GM21717 (cell line): Measurements from ENCODE around the gene ADAMTSL3.

Source experiments
- ATAC-seq: cut with Tn5 transposase; IDR thresholded peaks from one replicate; pipeline ENCODE4 v1.9.1; 2021; ENCODE audit warnings: mild to moderate bottlenecking, moderate library complexity; ENCODE audit not compliant: unreplicated experiment

ADAMTSL3 gene

DNA sequence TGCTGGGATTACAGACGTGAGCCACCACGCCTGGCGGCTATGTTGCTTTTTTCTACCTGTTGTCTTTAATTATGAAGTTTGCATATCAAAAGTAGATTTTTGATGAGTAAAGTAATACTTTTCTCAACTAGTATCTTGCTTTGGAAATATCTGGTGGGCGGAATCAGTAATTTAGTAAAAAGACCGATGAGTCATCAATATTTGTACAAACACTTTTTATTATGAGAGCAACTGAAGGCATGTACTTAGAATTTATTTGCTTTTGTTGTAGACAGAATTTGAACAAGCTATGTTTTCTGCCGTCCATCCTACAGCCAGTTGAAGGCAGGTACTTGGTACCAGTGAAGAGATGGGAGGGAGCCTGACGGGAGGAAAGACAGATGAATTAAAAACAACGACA lies 164.7 kb downstream of the ADAMTSL3 start:
- no peak for ATAC-seq

DNA sequence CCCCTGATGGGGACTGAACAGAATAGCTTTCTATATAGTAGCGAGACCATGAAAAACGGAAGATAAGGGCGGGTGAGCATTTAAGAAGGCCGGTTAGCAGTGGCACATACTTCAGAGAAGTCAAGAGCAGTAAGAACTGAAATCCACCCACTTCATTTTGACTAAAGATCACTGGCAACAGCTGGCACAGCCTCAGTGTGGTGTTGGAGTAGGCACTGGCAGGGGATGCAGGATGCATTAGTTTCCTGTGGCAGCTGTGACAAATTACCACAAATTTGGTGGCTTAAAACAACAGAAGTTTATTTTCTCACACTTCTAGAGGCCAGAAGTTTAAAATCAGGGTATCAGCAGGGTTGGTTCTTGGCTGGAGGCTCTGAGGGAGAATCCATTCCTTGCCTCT lies 176.5 kb downstream of the ADAMTSL3 start:
- no peak for ATAC-seq

DNA sequence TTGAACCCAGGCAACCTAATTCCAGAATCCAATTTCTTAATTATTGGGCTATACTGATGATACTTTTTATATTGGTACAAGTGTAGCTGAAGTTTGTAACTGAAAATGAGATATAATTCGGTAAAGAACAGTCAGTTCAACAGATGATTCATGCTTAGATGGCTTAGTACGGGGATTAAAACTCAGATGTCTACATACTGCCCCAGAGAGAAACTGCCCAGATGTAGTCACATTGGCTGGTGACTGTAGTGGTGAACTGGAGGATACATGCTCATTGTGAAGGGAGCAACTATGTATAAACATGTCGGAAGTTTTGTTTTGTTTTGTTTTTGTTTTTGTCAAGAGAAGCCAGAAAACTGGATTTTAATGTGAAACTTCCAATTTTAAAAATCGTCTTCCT lies 179.6 kb downstream of the ADAMTSL3 start:
- no peak for ATAC-seq

DNA sequence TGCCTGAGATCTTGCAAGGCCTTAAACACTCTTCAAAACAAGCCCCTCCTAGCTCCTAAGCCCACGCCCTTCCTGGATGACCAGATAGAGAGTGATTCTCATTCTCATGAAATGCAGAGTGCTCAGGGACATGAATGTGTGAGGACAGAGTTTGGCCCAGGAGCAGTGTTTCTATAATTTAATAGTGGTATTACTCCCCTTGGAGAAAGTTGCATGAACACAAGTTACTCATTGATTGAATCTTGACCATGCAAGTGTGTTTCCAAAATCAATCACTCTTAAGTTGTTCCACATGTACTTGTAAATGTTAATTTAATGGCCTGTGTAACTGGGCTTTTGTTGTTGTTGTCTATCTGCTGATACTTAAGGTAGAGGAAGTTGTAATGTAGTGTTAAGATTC lies 181.6 kb downstream of the ADAMTSL3 start:
- ATAC-seq, result no peak

GRCh38 chr15:83837945-83838571 lies 184.1 kb downstream of the ADAMTSL3 start:
- no peak for ATAC-seq

DNA sequence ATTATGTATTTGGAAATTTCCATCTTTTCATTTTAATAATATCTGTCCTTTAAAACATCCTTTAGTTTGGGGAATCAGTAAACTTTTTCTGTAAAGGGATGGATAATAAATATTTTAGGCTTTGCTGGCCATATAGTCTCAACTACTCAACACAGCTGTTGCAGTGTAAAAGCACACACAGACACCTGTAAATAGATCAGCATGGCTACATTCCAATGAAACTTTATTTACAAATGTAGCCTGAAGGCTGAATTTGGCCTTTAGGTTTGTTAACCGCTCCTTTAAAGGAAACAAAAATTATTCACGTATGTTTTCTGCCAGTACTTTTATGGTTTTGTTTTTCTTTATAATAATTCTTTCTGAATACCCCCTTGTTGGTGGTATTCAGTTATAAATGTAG lies 184.8 kb downstream of the ADAMTSL3 start:
- ATAC-seq, result no peak

DNA sequence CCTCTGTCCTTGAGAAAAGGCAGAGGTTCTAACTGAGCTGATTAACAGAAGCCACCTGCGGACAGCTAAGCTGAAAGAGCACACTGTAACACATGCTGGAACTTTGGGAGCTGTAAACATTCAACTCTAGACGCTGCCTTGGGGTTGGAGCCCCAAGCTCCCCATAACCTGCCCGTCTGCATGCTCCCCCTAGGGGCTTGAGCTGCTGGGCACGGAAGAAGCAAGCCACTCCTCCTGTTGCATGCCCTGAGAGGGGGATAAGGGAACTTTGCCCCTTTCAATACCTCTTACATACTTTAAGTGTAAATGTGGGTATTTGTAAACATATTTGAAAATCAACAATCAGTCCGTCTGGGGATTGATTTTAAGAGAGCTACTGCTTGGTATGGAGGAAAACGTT lies 188.4 kb downstream of the ADAMTSL3 start:
- ATAC-seq, result no peak

DNA sequence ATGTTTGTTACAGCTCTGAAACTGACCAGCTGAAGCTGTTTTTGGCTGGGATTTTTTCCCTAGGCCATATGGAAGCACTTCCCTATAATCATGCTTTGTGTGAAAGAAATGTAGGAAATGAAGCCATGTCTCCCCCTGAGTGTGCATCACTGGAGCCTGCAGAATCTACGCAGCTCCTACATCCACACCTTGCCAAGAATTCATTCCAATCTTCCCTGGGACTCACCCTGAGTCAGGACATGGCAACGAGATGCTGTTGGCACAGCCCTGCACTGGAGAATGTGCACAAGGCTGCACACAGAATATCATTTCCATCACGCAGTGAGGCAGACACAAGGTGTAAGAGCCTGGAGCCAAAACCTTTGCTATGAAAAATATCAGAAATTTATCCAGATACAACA lies 189.5 kb downstream of the ADAMTSL3 start:
- no peak for ATAC-seq

DNA sequence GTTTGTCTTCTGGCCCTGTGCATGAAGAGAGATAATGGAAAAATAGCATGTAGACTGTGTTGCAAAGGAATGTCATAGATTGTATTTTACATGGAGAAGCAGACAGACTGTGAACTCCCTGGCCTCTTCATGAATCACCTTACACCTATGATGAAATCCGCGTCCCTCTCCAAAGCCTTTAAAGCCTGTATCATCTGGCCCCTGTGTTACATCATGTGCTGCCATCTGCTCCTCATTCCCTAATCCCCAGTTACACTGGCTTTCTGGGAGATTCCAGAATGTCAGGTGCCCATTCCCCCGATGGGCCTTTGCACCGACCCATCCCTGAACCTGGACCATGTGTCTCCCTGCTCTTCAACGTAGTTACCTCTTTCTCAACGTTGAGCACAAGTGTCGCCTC lies 190.8 kb downstream of the ADAMTSL3 start:
- no peak for ATAC-seq

GRCh38 chr15:83845230-83845629 lies 191.3 kb downstream of the ADAMTSL3 start:
- no peak for ATAC-seq

- ATAC-seq, result no peak
Observed at GRCh38 chr15:83846847-83847246, 192.9 kb downstream of the ADAMTSL3 start.

GRCh38 chr15:83848315-83849050 lies 194.6 kb downstream of the ADAMTSL3 start:
- ATAC-seq, result no peak

DNA sequence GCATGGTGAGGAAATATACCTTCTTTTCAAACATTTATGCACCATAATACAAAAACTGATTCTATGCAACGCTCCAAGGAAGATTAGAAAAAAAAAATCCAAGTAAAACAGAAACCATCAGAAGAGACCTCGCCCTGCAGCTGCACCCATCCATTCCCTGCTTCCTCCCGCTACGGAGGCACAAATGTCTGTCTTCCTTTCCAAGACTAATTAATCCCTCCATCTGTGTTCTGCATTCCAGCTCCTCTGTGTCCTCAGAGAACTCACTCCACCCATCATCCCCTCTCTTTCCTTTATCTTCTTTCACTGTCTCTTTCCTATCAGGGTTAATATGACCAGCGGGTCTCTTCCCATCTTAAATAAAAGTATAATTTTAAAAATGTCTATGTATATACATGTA lies 196.1 kb downstream of the ADAMTSL3 start:
- no peak for ATAC-seq

- ATAC-seq, result no peak
Observed at GRCh38 chr15:83850501-83851245, 196.8 kb downstream of the ADAMTSL3 start.

DNA sequence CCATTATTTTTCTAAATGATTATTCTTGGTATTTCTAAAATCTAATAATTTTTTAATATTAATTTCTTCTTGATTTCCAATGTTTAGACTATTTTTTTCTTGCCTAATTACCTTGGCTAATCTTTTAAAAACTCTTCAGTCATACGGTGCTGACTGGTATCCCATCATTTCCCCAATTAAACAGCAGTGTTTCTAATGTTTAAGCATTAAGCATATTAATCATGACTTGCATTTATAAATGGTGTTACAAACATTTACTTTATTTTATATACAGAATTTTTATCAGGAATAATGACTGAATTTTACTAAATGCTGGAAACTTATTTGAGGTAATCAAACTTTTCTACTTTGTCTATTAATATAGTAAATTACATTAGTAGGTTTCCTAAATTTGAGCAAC lies 199.3 kb downstream of the ADAMTSL3 start:
- ATAC-seq, result no peak

DNA sequence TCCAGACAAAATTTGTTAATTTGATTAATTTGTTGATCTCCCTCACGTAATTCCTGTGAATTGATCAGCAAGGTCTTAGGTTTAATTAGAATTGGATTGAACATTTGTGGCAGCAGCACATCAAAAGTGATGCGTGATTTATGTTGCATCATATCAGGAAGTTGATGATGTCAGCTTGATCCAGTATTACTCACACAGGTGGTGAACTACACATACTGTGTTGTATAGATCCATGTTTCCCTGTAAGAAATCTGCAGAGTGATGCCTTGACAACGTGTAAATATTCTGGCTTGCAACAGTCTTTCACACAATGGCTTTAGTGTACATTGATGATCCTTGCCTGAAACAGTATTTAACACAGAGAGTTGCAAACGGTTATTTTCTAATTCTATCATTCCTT lies 200.4 kb downstream of the ADAMTSL3 start:
- no peak for ATAC-seq

- ATAC-seq, result no peak
Observed at GRCh38 chr15:83854950-83855707, 201.2 kb downstream of the ADAMTSL3 start.

- no peak for ATAC-seq
Observed at GRCh38 chr15:83855956-83856355, 202.0 kb downstream of the ADAMTSL3 start.

DNA sequence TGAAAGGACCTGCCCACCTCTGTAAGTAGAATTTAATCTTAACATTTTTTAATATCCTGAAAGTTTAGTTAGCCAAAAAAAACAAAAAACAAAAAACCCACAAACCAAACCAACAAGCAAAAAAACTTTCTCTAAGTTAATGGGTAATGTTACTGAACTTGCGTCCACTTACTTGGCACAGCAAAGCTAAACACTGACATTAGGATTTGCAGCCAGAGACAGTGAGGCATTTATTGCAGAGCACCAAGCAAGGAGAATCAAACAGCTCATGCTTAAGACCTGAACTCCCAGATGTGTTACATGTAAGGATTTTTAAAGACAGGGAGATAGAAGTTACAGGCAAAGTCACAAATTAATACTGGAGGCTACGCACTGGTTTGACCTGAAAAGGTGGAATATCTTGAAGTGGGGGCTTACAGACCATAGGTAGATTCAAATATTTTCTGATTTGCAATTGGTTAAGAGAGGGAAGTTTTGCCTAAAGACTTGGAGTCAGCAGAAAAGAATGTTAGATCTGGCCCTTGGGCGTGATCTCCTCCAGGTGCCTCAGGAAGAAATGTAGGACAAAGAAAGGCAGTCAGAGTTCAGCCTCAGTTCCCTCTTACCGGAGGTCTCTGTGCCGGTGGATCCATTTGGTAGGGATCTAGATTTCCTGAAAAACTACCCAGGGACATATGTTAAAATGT lies 205.0 kb downstream of the ADAMTSL3 start:
- no peak for ATAC-seq

- no peak for ATAC-seq
Observed at GRCh38 chr15:83866692-83867091, 212.8 kb downstream of the ADAMTSL3 start.

GRCh38 chr15:83869341-83869740 lies 215.4 kb downstream of the ADAMTSL3 start:
- ATAC-seq, result no peak
